ENCODE measurements around the gene TRIP13.

Gene TRIP13

GRCh38 chr5:962386-962785 is 69.7 kb downstream of the TRIP13 start:
- ATAC-seq (no peak), DNase-seq (ENCODE audit: low spot score in 2 of 2) (no peak)
- no peaks in the 10 kb centered on the region for H3K9me3 Mint-ChIP-seq
- H3K27ac Mint-ChIP-seq: no peak overlapping the region
- H3K4me1 Mint-ChIP-seq: peaks cover 38% of the 10 kb centered on the region
- no peak overlapping the region for H3K4me3 Mint-ChIP-seq
- no peaks in the 10 kb centered on the region for H3K36me3 Mint-ChIP-seq

GRCh38 chr5:962801-963200 is 70.1 kb downstream of the TRIP13 start:
- H3K36me3 Mint-ChIP-seq: no peaks in the 10 kb centered on the region
- DNase-seq (ENCODE audit: low spot score in 2 of 2): no peak
- no peak overlapping the region for H3K27ac Mint-ChIP-seq
- no peaks in the 10 kb centered on the region for H3K9me3 Mint-ChIP-seq
- peaks cover 34% of the 10 kb centered on the region for H3K4me1 Mint-ChIP-seq
- no peak overlapping the region for H3K4me3 Mint-ChIP-seq
- ATAC-seq: no peak

- DNase-seq (ENCODE audit: low spot score in 2 of 2) (no peak), ATAC-seq (no peak)
- no peaks in the 10 kb centered on the region for H3K9me3 Mint-ChIP-seq
- peak overlapping the region; percentile 65 for H3K27ac Mint-ChIP-seq
- H3K4me1 Mint-ChIP-seq: peaks cover 33% of the 10 kb centered on the region
- peak overlapping the region; percentile 39 for H3K4me3 Mint-ChIP-seq
- H3K36me3 Mint-ChIP-seq: no peaks in the 10 kb centered on the region
Measured at GRCh38 chr5:963310-963672, 70.6 kb downstream of the TRIP13 start.

- Mint-ChIP-seq H3K36me3 (no peaks in the 10 kb centered on the region), H3K27ac (peak overlapping the region; percentile 65), H3K9me3 (no peaks in the 10 kb centered on the region), H3K4me1 (peaks cover 33% of the 10 kb centered on the region), H3K4me3 (peak overlapping the region; percentile 39)
- DNase-seq (ENCODE audit: low spot score in 2 of 2) (no peak), ATAC-seq (peak; percentile 77)
Measured at GRCh38 chr5:963673-964531, 71.2 kb downstream of the TRIP13 start.

- peaks cover 33% of the 10 kb centered on the region for H3K4me1 Mint-ChIP-seq
- no peak overlapping the region for H3K4me3 Mint-ChIP-seq
- no peaks in the 10 kb centered on the region for H3K36me3 Mint-ChIP-seq
- no peaks in the 10 kb centered on the region for H3K9me3 Mint-ChIP-seq
- no peak for ATAC-seq
- no peak for DNase-seq (ENCODE audit: low spot score in 2 of 2)
- no peak overlapping the region for H3K27ac Mint-ChIP-seq
Measured at GRCh38 chr5:964821-965220, 72.1 kb downstream of the TRIP13 start.

- Mint-ChIP-seq H3K27ac (no peak overlapping the region), H3K36me3 (no peaks in the 10 kb centered on the region)
Measured at GRCh38 chr5:965604-966344, 73.1 kb downstream of the TRIP13 start.

GRCh38 chr5:966345-966710 is 73.6 kb downstream of the TRIP13 start:
- Mint-ChIP-seq H3K4me3 (no peak overlapping the region), H3K4me1 (peaks cover 24% of the 10 kb centered on the region), H3K9me3 (no peaks in the 10 kb centered on the region), H3K36me3 (no peaks in the 10 kb centered on the region), H3K27ac (no peak overlapping the region)
- DNase-seq (ENCODE audit: low spot score in 2 of 2): no peak
- no peak for ATAC-seq

More at GRCh38 chr5:965604-966344, 73.1 kb downstream of the TRIP13 start:
- Mint-ChIP-seq H3K4me3 (no peak overlapping the region), H3K4me1 (peaks cover 27% of the 10 kb centered on the region), H3K9me3 (no peaks in the 10 kb centered on the region)
- DNase-seq (ENCODE audit: low spot score in 2 of 2) (no peak), ATAC-seq (no peak)

GRCh38 chr5:966941-967340 is 74.3 kb downstream of the TRIP13 start:
- no peaks in the 10 kb centered on the region for H3K36me3 Mint-ChIP-seq
- peaks cover 24% of the 10 kb centered on the region for H3K4me1 Mint-ChIP-seq
- no peak overlapping the region for H3K27ac Mint-ChIP-seq
- ATAC-seq: no peak
- no peak for DNase-seq (ENCODE audit: low spot score in 2 of 2)
- no peaks in the 10 kb centered on the region for H3K9me3 Mint-ChIP-seq
- no peak overlapping the region for H3K4me3 Mint-ChIP-seq

Data from stimulated activated effector memory CD8-positive, alpha-beta T cell treated with anti-CD3 and anti-CD28 coated beads, Interleukin-12 subunit alpha, Interleukin-12 subunit beta, amount 100 ng/mL, for 72 hours (primary cell).